WTC11 (cell line): ENCODE results near the gene CEP170B. TPM values are rescaled to one million over a fixed set of nuclear protein-coding genes. Genes with fewer than 3 reads are reported as not detected.

Source experiments
- ATAC-seq: fragments of 200-7000 bp; cut with Tn5 transposase; 2 replicates; pipeline ENCODE4 v1.10.0; 2021; ENCODE audit warnings: mild to moderate bottlenecking, moderate library complexity
- CTCF ChIA-PET: fragments of 300-600 bp; sonication (Branson Sonifier 250); formaldehyde crosslinking; loops from one replicate; lab custom pipeline; 2021; ENCODE audit warnings: antibody characterized with exemption; lab: Charles Lee
- POLR2A ChIA-PET: fragments of 350-600 bp; sonication (Branson Sonifier 250); formaldehyde crosslinking; loops from one replicate; lab custom pipeline; 2021; ENCODE audit warnings: antibody characterized with exemption; lab: Charles Lee
- DNase-seq: peaks from one replicate; pipeline ENCODE4 v3.0.0; 2021; ENCODE audit warnings: low spot score
- H3K27ac Mint-ChIP-seq: 2 replicates; pipeline ENCODE4 v1.8.0; 2021; ENCODE audit warnings: mixed read lengths
- H3K27me3 Mint-ChIP-seq: 2 replicates; pipeline ENCODE4 v1.8.0; 2021; ENCODE audit warnings: low read depth, mild to moderate bottlenecking, moderate library complexity, mixed read lengths
- H3K36me3 Mint-ChIP-seq: 2 replicates; pipeline ENCODE4 v1.8.0; 2021; ENCODE audit warnings: mixed read lengths
- H3K4me1 Mint-ChIP-seq: 2 replicates; pipeline ENCODE4 v1.8.0; 2022; ENCODE audit warnings: mixed read lengths
- H3K4me3 Mint-ChIP-seq: 2 replicates; pipeline ENCODE4 v1.8.0; 2021; ENCODE audit warnings: mild to moderate bottlenecking, moderate library complexity, mixed read lengths
- H3K9me3 Mint-ChIP-seq: 2 replicates; pipeline ENCODE4 v1.8.0; 2021; ENCODE audit warnings: mixed read lengths
- ARID4B ChIP-seq: sonication (generic); formaldehyde crosslinking; IDR thresholded peaks from 2 replicates; pipeline ENCODE4 v1.8.0; 2023; ENCODE audit warnings: missing genetic modification reagents, mild to moderate bottlenecking, borderline replicate concordance
- ATF1 ChIP-seq: sonication (generic); formaldehyde crosslinking; IDR thresholded peaks from 2 replicates; pipeline ENCODE4 v1.8.1; 2023; ENCODE audit warnings: mild to moderate bottlenecking, moderate library complexity, missing genetic modification reagents
- ATF2 ChIP-seq: sonication (generic); formaldehyde crosslinking; IDR thresholded peaks from 2 replicates; pipeline ENCODE4 v1.8.1; 2022; ENCODE audit warnings: low read depth, missing genetic modification reagents, borderline replicate concordance
- FOXP4 ChIP-seq: sonication (generic); formaldehyde crosslinking; IDR thresholded peaks from 2 replicates; pipeline ENCODE4 v1.8.0; 2022; ENCODE audit warnings: mild to moderate bottlenecking, missing genetic modification reagents
- IRF1 ChIP-seq: sonication (generic); formaldehyde crosslinking; IDR thresholded peaks from 2 replicates; pipeline ENCODE4 v1.8.0; 2023; ENCODE audit warnings: missing genetic modification reagents
- MLX ChIP-seq: sonication (generic); formaldehyde crosslinking; IDR thresholded peaks from 2 replicates; pipeline ENCODE4 v1.8.1; 2023; ENCODE audit warnings: mild to moderate bottlenecking, missing genetic modification reagents, moderate library complexity
- PRDM15 ChIP-seq: sonication (generic); formaldehyde crosslinking; IDR thresholded peaks from 2 replicates; pipeline ENCODE4 v1.8.0; 2022; ENCODE audit warnings: missing genetic modification reagents
- PREB ChIP-seq: sonication (generic); formaldehyde crosslinking; IDR thresholded peaks from 2 replicates; pipeline ENCODE4 v1.8.1; 2022; ENCODE audit warnings: mild to moderate bottlenecking, missing genetic modification reagents, moderate library complexity, borderline replicate concordance
- RORB ChIP-seq: fragments of 250-450 bp; sonication (Bioruptor Pico); IDR thresholded peaks from 2 replicates; pipeline ENCODE4 v1.9.0; 2021; ENCODE audit warnings: mild to moderate bottlenecking
- TEAD1 ChIP-seq: sonication (generic); formaldehyde crosslinking; IDR thresholded peaks from 2 replicates; pipeline ENCODE4 v1.8.0; 2022; ENCODE audit warnings: mild to moderate bottlenecking, missing genetic modification reagents
- TEAD4 ChIP-seq: sonication (generic); formaldehyde crosslinking; IDR thresholded peaks from 2 replicates; pipeline ENCODE4 v1.8.0; 2022; ENCODE audit warnings: mild to moderate bottlenecking, missing genetic modification reagents
- ZNF263 ChIP-seq: sonication (generic); formaldehyde crosslinking; IDR thresholded peaks from 2 replicates; pipeline ENCODE4 v1.8.1; 2022; ENCODE audit warnings: low read depth, mild to moderate bottlenecking, moderate library complexity, missing genetic modification reagents
- ZNF317 ChIP-seq: sonication (generic); formaldehyde crosslinking; IDR thresholded peaks from 2 replicates; pipeline ENCODE4 v1.8.1; 2023; ENCODE audit warnings: low read depth, mild to moderate bottlenecking, moderate library complexity, missing genetic modification reagents, borderline replicate concordance
- ZNF396 ChIP-seq: fragments of 250-450 bp; sonication (Bioruptor Pico); IDR thresholded peaks from 2 replicates; pipeline ENCODE4 v1.8.0; 2021; ENCODE audit warnings: mild to moderate bottlenecking, moderate library complexity, borderline replicate concordance
- ZNF671 ChIP-seq: fragments of 250-450 bp; sonication (Bioruptor Pico); IDR thresholded peaks from 2 replicates; pipeline ENCODE4 v1.8.0; 2021; ENCODE audit warnings: mild to moderate bottlenecking
- total RNA-seq: library from RNA; stranded (reverse); gene quantifications from 3 replicates; pipeline ENCODE4 v1.2.3, GENCODE V29; 2021

Gene CEP170B
- total RNA-seq, 1 experiment from 2014 or later, result 47.0 TPM

- TF ChIP-seq ATF2 (CRISPR knock-in tag) (no peak), FOXP4 (CRISPR knock-in tag) (no peak), TEAD4 (CRISPR knock-in tag) (no peak), ZNF671 (no peak), MLX (CRISPR knock-in tag) (no peak), RORB (CRISPR knock-in tag) (no peak), ATF1 (CRISPR knock-in tag) (no peak), ZNF396 (no peak), IRF1 (CRISPR knock-in tag) (no peak), ARID4B (CRISPR knock-in tag) (no peak), PRDM15 (no peak), ZNF263 (CRISPR knock-in tag) (no peak), TEAD1 (CRISPR knock-in tag) (no peak), ZNF317 (CRISPR knock-in tag) (no peak), PREB (CRISPR knock-in tag) (no peak)
- CTCF ChIA-PET, result no interaction called here
- H3K4me3 Mint-ChIP-seq, result no peak overlapping the region
- peaks cover 3% of the 10 kb centered on the region; the same call in 1 of the 2 replicates for H3K36me3 Mint-ChIP-seq
- ATAC-seq (no peak), DNase-seq (no peak)
- H3K4me1 Mint-ChIP-seq, result peaks cover 16% of the 10 kb centered on the region
- H3K9me3 Mint-ChIP-seq, result no peaks in the 10 kb centered on the region
- no peak overlapping the region for H3K27ac Mint-ChIP-seq
- H3K27me3 Mint-ChIP-seq, result no peaks in the 10 kb centered on the region
- POLR2A ChIA-PET, result no interaction called here
These were observed 4.7 kb upstream of the CEP170B start for GRCh38 chr14:104860414-104860813.
